Mucosa of rectum (tissue), 2 donors: ENCODE measurements around the gene UBE2L6.

Source experiments
- H3K27ac ChIP-seq, 2 donors: one replicate each; pipeline ENCODE4 v1.7.0; 2013; ENCODE audit warnings: inconsistent platforms in 2 of 2, low read depth in 2 of 2, low read length in 2 of 2
- H3K27me3 ChIP-seq, 2 donors: one replicate each; pipeline ENCODE4 v1.7.0; 2013; ENCODE audit warnings: low read length in 2 of 2; ENCODE audit not compliant: control insufficient read depth in 2 of 2, insufficient read depth in 2 of 2
- H3K36me3 ChIP-seq, 2 donors: one replicate each; pipeline ENCODE4 v1.7.0; 2013; ENCODE audit warnings: low read length in 2 of 2; ENCODE audit not compliant: control insufficient read depth in 2 of 2, insufficient read depth in 2 of 2
- H3K4me1 ChIP-seq, 2 donors: one replicate each; pipeline ENCODE4 v1.7.0; 2013; ENCODE audit warnings: low read length in 2 of 2, mild to moderate bottlenecking in 1 of 2; ENCODE audit not compliant: control insufficient read depth in 2 of 2, insufficient read depth in 2 of 2
- H3K4me3 ChIP-seq, 2 donors: one replicate each; pipeline ENCODE4 v1.7.0; 2013; ENCODE audit warnings: low read length in 2 of 2
- H3K9ac ChIP-seq, 2 donors: one replicate each; pipeline ENCODE4 v1.7.0; 2013; ENCODE audit warnings: low read length in 2 of 2, low read depth in 1 of 2, mild to moderate bottlenecking in 1 of 2
- H3K9me3 ChIP-seq, 2 donors: one replicate each; pipeline ENCODE4 v1.7.0; 2013; ENCODE audit warnings: low read length in 2 of 2; ENCODE audit not compliant: control insufficient read depth in 2 of 2
- donor health status: healthy.
- donor health status: Normal muscosa, but diverticular disease.

The UBE2L6 gene

DNA sequence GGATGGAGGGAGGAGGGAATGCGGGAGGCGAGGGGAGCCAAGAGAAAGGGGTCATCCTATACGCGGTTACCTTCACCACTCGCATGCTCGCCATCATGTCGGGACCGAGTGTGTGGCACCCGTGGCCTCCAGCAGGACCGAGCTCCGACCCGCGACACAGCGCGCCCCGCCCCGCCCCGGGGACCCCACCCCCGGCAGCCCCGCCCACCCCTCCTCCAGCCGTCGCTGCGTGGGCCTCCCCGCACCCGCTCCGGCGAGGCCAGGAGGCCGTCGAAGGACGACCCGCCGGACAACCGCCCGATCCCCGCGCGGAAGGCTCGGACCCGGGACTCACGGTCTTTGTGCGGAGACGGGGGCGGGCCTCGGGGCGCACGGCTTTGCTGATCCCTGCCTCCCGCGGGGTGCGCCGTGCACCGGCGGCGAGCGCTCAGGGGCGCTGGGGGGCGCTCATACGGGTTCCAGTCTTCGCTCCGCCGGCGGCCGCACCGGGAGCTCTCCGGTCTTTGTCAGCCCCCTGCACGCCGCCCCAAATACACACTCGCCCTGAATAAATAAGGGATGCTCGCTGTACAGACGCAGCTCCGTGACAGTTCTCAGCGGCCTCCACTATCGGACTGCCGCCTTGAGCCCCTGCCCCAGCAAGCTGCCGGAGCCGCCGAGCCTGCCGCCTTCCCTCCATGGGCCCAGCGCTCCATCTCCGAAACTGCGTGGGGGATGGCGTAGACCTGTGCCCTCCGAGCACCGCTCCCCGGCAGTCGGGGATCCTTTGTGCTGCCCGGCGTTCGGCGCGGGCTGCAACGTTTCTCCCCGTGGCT, at the start of gene UBE2L6:
UBE2L6 (minus strand) TSS at position 158 of the 815 bp plus-strand sequence; CDS start at position 97, 61 bp downstream.
- H3K4me1 ChIP-seq, result peaks cover 0 to 15% of the 10 kb centered on the region in 2 donors

DNA sequence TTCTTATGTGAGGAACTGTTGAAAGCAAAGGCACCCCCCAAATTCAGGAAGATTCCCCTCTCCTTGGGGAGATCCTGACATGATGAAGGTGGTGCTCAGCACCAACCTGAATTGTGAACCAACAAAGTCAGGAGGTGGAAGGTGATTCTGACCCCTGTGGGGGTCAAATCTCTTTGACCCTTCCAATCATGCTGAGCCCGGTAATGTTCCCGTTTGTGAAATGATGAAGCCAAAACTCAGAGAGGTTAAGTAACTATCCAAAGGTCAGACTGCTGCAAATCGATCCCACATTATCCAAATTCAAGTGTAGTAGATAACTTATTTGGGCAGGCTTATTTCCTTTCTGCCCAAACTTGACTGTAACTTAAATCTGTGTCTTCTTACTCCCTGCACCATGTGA, 49.1 kb upstream of the UBE2L6 start:
- Histone ChIP-seq H3K27me3 (no peaks in the 10 kb centered on the region), H3K9ac (no peak overlapping the region), H3K27ac (no peak overlapping the region), H3K9me3 (peaks cover 0 to 9% of the 10 kb centered on the region in 2 donors), H3K36me3 (peaks cover 0 to 5% of the 10 kb centered on the region in 2 donors), H3K4me1 (no peaks in the 10 kb centered on the region), H3K4me3 (no peak overlapping the region)

More for the DNA sequence above, at the start of gene UBE2L6:
- Histone ChIP-seq H3K4me3 (peak within 1 kb of the TSS; percentile 87 to 91), H3K27ac (peak within 1 kb of the TSS; percentile 83 to 84), H3K9ac (peak within 1 kb of the TSS; percentile 79 to 83), H3K36me3 (no peaks in the 10 kb centered on the region), H3K9me3 (no peaks in the 10 kb centered on the region), H3K27me3 (no peaks in the 10 kb centered on the region)

DNA sequence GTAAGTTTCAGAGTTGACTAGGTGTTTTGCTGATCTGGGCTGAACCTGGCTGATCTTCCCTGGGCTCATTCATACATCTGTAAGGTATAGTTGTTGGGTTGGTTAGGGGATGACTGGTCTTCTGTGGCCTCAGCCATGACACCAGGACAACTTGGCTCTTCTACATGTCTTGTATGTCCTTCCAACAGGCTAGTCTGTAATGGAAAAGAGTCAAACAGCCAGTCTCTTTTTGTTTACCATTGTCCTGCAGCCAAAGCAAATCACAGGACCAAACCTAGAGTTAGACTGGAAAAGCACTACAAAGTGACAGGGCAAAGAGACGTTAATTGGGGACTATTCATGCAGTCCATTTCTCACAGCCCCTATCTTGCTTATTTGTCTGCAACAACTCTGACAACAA, 47.8 kb upstream of the UBE2L6 start:
- H3K27ac ChIP-seq, result no peak overlapping the region
- peaks cover 0 to 5% of the 10 kb centered on the region in 2 donors for H3K36me3 ChIP-seq
- no peak overlapping the region for H3K9ac ChIP-seq
- no peaks in the 10 kb centered on the region for H3K27me3 ChIP-seq
- peaks cover 0 to 9% of the 10 kb centered on the region in 2 donors for H3K9me3 ChIP-seq
- no peaks in the 10 kb centered on the region for H3K4me1 ChIP-seq
- no peak overlapping the region for H3K4me3 ChIP-seq

DNA sequence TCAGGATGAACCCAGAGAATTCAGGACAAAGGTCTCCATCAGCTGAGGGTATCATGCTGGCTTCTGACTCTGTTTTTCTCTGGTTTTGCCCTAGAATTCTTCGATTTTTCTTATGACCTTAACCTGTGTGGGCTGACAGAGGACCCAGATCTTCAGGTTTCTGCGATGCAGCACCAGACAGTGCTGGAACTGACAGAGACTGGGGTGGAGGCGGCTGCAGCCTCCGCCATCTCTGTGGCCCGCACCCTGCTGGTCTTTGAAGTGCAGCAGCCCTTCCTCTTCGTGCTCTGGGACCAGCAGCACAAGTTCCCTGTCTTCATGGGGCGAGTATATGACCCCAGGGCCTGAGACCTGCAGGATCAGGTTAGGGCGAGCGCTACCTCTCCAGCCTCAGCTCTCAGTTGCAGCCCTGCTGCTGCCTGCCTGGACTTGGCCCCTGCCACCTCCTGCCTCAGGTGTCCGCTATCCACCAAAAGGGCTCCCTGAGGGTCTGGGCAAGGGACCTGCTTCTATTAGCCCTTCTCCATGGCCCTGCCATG, 46.8 kb upstream of the UBE2L6 start:
- Histone ChIP-seq H3K27ac (no peak overlapping the region), H3K9me3 (peaks cover 0 to 2% of the 10 kb centered on the region in 2 donors), H3K27me3 (no peaks in the 10 kb centered on the region), H3K4me3 (no peak overlapping the region), H3K4me1 (no peaks in the 10 kb centered on the region), H3K36me3 (peaks cover 0 to 5% of the 10 kb centered on the region in 2 donors), H3K9ac (no peak overlapping the region)

DNA sequence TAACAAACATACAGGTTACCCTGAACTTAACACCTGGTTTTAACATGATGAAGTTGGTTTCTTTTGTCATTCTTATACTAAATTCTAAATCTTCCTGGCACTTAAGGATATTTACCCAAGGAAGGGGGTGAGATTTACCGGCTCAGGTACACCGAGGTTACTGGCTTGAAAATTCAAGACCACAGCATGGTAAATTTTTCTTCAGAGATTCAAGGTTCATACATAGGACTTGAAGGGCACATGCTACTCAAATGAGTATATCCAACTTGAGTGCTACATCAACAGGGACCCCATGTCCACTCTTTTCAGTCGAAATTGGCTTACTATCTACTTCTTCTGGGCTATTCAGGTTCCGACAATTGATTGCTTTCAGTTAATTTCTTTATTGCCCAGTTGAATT, 42.7 kb upstream of the UBE2L6 start:
- Histone ChIP-seq H3K9ac (no peak overlapping the region), H3K36me3 (peaks cover 0 to 10% of the 10 kb centered on the region in 2 donors), H3K4me3 (no peak overlapping the region), H3K4me1 (no peaks in the 10 kb centered on the region), H3K27ac (no peak overlapping the region), H3K27me3 (no peaks in the 10 kb centered on the region), H3K9me3 (no peaks in the 10 kb centered on the region)

DNA sequence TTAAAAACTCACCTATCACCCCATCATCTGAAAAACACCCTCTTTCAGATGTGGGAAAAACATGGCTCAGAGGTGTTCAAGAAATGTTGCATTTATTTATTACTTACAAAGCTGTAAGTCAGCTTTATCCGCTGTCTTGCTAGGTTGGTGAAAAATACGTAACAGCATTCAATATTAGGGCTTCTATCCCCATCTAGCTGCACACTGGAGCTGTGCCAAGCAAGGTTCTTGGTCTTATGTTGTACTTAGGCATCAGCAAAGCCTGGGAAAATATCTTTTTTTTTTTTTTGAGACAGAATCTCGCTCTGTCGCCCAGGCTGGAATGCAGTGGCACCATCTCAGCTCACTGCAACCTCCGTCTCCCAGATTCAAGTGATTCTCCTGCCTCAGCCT, 37.6 kb upstream of the UBE2L6 start:
- no peak overlapping the region for H3K4me3 ChIP-seq
- H3K4me1 ChIP-seq, result no peaks in the 10 kb centered on the region
- H3K36me3 ChIP-seq, result peaks cover 0 to 4% of the 10 kb centered on the region in 2 donors
- no peaks in the 10 kb centered on the region for H3K27me3 ChIP-seq
- no peak overlapping the region for H3K9ac ChIP-seq
- no peaks in the 10 kb centered on the region for H3K9me3 ChIP-seq
- H3K27ac ChIP-seq, result no peak overlapping the region

DNA sequence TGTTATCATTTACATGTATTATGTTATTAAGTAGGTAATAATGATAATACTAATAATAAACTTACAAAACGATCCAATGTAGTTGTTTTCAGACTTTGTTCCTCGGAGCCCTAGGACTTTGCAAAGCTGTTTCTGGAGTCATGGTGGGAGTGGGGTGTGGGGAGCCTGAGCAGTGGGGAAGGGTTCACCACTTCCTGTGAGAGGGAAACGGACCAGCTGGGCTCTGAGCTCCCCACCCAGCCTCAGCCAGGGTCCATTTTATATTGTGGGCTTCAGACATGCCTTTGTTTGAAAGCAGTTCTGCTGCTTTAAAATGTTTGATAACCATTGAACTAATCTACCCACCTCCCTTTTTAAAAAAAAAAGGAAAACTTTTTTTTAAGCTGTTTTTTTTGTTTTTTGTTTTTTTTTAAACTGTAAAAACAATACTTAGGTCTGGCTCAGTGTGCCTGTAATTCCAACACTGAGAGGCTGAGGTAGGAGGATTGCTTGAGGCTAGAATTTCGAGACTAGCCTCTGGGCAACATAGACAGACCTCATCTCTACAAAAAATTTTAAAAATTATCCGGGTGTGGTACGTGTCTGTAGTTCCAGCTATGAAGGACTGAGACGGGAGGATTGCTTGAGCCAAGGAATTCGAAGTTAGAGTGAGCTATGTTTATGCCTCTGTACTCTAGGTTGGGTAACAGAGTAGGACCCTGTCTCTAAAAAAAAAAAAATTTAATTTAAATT, 37.0 kb upstream of the UBE2L6 start:
- Histone ChIP-seq H3K4me1 (no peaks in the 10 kb centered on the region), H3K27ac (no peak overlapping the region), H3K36me3 (peaks cover 0 to 4% of the 10 kb centered on the region in 2 donors), H3K27me3 (no peaks in the 10 kb centered on the region), H3K9me3 (no peaks in the 10 kb centered on the region), H3K9ac (no peak overlapping the region), H3K4me3 (no peak overlapping the region)

DNA sequence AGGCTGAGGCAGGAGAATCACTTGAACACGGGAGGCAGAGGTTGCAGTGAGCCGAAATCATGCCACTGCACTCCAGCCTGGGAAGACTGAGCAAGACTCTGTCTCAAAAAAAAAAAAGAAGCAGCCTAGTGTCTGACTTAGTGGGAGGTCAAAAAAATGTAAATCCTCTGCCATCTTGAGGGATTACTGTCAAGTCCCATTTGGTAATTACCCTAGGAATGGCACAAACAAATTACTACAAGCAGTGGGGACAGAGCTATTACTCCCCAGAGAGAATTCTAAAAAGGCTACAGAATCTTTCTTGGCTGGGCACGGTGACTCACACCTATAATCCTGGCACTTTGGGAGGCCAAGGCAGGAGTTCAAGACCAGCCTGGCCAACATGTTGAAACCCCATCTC, 33.8 kb upstream of the UBE2L6 start:
- H3K27ac ChIP-seq, result no peak overlapping the region
- H3K4me3 ChIP-seq, result no peak overlapping the region
- H3K9ac ChIP-seq, result no peak overlapping the region
- H3K27me3 ChIP-seq, result peaks cover 7 to 8% of the 10 kb centered on the region in 2 donors
- H3K9me3 ChIP-seq, result no peaks in the 10 kb centered on the region
- H3K36me3 ChIP-seq, result peaks cover 0 to 4% of the 10 kb centered on the region in 2 donors
- no peaks in the 10 kb centered on the region for H3K4me1 ChIP-seq

DNA sequence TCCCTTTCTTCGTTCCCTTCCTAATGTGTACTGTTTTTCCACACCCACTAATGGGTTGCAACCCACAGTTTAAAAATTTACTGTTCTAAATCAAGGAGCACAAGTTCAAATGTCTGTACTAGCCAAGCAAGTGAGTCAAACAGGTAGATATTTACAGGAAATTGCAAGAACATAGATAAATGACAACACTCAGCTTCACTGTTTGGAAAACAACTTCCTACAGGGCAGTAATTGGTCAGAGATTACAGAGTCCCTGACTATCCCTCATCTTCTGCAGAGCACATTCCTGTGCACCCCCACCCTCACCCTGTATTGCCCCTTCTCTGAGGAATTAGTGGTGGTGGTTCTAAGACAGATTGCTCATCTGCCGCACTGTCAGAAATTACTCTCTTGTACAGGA, 31.9 kb upstream of the UBE2L6 start:
- H3K9me3 ChIP-seq, result no peaks in the 10 kb centered on the region
- no peaks in the 10 kb centered on the region for H3K36me3 ChIP-seq
- no peak overlapping the region for H3K4me3 ChIP-seq
- peaks cover 7 to 8% of the 10 kb centered on the region in 2 donors for H3K27me3 ChIP-seq
- H3K27ac ChIP-seq, result no peak overlapping the region
- no peak overlapping the region for H3K9ac ChIP-seq
- no peaks in the 10 kb centered on the region for H3K4me1 ChIP-seq

DNA sequence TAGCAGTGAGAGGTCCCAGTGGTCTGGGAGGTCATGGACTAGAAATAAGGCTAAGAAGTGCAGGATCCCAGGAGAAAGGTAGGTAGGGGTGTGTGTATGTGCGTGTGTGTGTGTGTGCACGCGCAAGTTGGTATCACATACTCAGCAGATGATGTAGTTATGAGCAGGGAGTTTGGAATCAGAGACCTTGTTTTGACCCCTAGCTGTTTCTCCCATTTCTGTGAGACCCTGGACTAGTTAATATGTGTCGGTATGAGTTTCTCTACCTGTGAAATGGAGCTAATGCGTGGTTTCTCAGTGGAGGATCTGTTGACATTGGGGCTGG, 31.3 kb upstream of the UBE2L6 start:
- H3K27ac ChIP-seq, result peak overlapping the region; percentile 63 to 75
- peak overlapping the region; percentile 7 to 9 for H3K9ac ChIP-seq
- peaks cover 7 to 8% of the 10 kb centered on the region in 2 donors for H3K27me3 ChIP-seq
- no peaks in the 10 kb centered on the region for H3K9me3 ChIP-seq
- no peaks in the 10 kb centered on the region for H3K36me3 ChIP-seq
- H3K4me1 ChIP-seq, result no peaks in the 10 kb centered on the region
- H3K4me3 ChIP-seq, result peak overlapping the region; percentile 60 to 63
